GM21515 (cell line): Measurements from ENCODE around the gene KRT34.
"Not testable (repeated sequence)": the region's sequence is repeated elsewhere in the genome, so short reads cannot be mapped to it uniquely, and the experiment has no call there.

Source experiments
- ATAC-seq: cut with Tn5 transposase; IDR thresholded peaks from one replicate; pipeline ENCODE4 v1.9.1; 2021; ENCODE audit not compliant: unreplicated experiment

The KRT34 gene

GRCh38 chr17:41381943-41382342 is at the start of gene KRT34:
Gene KRT34 (minus strand): TSS chr17:41382306. CDS start chr17:41382246, 60 bp downstream.
- ATAC-seq, result not testable (repeated sequence)

DNA sequence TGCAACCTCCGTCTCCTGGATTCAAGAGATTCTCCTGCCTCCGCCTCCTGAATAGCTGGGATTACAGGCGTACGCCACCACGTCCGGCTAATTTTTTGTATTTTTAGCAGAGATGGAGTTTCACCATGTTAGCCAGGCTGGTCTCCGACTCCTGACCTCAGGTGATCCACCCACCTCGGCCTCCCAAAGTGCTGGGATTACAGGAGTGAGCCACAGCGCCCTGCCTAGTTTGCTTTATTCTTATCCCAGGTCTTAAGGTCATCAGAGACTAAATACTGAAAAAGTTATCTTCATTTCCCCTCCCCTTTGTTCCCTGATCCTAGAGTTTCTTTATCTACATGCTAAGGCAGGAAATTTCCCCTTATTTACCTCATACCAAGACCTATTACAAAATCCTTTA is 48.3 kb upstream of the KRT34 start:
- ATAC-seq, result not testable (repeated sequence)

GRCh38 chr17:41429667-41430066 is 47.6 kb upstream of the KRT34 start:
- ATAC-seq, result no peak

DNA sequence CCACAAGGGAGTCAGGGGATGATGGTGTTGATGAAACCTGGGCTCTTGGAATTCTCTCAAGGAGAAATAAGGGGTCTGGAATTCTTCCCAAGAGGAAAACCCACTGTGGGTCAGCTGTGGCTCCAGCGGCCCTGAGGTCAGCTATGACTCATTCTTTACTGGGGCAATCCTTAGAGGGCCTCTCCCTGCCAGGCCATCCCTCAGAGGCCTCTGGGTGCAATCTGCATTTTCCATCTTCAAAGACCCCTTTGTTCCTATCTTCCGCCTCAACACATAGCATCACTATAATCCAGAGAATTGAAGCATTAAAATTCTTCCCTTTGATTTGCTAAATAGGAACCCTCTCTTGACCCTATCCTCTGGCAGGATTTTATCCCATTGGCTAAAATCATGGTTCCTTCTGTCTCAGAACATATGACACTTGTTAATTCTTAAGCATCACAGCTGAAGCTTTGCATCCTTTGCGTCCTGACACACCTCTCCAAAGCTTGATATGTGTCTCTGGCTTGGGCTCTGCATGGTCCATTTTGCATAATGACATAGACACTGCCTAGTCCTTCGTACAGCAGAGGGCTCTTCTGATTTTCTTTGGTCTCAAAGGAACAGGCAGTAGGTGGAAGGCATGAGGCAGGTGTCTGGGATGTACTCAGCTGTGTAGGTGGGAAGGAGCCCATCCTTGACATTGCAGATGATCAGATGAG is 46.6 kb upstream of the KRT34 start:
- ATAC-seq, result no peak

GRCh38 chr17:41424111-41424635 is 42.1 kb upstream of the KRT34 start, which contains the start of gene KRT37:
Gene KRT37 (minus strand): TSS chr17:41424585. CDS start chr17:41424523, 62 bp downstream.
- ATAC-seq, result no peak

DNA sequence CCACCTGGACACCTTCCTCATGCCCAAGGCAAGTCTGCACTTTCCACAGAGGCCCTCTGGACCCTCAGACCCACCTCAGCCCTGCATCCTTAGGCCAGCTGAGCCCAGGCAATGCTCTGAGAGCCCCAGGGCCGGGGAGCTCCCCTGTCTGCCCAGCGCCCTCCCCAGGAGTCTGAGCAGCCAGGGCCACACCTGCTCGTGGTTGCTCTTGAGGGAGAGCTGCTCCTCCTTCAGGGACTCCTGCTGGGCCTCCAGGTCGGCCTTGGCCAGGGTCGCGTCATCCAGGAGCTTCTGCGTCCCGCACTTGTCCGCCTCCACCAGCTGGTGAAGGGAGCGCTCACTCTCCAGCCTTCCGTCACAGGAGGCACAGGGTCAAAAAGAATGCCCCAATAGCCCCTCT is 40.5 kb upstream of the KRT34 start:
- not testable (repeated sequence) for ATAC-seq

DNA sequence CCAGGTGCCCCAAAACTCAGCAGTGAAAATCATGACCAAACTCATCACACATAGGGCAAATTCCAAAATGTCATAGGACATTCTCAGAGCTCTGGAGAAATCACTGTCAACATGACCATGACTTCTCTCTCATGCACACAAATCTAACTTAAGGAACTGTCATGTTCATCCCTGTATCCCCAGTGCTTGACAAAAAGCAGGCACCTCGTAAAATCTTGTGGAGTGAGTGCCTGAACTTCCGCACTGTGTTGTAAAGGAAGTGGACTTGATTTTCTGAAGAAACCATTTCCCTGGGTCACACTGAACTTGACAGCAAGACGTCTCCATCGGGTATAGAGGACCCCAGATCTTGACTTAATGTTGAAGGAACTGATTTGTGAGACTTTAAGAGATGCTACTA is 39.5 kb upstream of the KRT34 start:
- ATAC-seq, result no peak

DNA sequence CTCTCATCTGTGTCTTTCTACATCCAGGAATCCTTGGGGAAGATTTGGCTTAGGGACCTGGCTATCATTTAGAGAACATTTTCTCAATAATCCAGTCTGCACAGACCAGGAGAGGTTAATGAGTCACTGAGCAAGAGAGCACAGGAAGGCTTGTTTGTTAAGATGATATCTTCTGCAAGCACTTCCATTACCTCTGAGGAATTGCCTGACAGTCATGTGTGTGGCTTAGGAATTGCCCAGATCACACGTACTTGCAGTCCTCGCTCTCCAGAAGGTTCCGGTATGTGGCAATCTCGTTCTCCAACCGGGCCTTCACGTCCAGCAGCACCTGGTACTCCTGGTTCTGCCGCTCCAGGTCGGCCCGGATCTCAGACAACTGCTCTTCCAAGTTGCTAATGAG is 39.0 kb upstream of the KRT34 start:
- ATAC-seq, result no peak

DNA sequence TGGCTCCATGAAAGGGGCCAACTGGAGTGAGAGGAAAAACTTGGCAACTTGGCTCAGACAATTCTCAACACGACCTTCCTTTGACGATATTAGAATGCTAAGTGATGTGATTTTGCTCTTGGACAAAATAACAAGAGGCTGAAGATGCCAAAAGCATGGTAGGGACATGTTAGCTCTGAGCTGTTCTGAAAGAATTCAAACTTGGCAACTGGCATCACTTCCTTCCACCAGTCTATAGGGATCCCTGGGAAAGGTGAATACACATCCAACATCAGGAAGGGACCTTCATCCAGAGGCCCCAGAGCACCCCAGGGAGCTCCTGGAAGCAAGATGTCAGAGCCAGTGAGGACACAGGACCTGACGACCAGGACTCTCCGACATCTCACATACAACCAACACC is 38.0 kb upstream of the KRT34 start:
- ATAC-seq, result no peak

DNA sequence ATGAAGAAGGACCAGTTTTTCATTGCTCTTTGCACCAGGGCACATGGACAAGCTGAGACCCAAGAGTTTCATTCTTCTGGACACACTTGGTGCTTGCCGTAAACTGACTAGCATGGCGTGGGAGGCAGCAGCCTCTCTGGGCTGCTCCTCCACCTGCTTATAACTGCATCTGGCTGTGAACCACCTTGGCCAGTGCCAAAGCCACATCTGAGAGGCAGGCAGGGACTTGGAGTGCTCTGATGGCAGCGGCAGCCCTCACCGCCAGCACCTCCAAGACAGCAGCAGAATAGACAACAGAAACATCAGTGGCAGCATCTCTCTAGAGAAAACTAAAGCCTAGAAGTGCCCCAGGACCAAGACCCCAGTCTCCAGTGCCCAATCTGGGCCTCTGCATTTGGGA is 37.6 kb upstream of the KRT34 start:
- ATAC-seq, result no peak

DNA sequence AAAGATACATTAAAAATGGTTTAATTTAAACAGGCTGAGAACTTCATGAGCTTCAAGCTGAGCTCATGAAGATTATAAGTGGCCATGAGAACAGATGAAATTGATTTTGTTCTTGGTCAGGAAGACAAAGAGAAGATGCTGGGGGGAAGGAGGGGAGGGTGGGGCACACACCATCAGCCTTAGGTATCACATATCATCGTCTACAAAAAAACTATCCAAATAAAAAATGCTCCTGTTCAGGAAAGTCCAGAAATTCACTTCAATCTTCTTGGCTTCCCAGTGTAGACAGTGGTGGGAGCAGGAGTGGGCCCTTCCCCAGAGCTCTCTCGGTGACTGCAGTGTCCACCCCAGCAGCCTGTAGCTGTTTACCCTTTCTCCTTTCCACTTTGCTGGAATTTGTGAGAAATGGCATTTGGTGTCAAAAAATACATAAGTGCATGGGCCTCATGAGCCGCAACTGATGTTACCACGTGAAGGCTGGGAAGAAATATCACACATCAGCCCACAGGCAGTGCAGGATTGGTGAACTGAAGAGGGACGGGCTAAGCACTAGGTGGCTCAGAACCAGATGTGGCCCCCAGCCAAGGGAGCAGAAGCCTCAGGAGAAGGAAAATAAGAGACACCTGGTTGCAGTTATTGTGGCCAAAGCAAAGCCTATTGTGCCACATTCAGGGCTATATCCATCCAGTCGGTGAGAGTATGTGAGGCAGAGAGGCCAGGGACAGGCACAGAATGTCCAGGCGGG is 36.2 kb upstream of the KRT34 start:
- no peak for ATAC-seq

DNA sequence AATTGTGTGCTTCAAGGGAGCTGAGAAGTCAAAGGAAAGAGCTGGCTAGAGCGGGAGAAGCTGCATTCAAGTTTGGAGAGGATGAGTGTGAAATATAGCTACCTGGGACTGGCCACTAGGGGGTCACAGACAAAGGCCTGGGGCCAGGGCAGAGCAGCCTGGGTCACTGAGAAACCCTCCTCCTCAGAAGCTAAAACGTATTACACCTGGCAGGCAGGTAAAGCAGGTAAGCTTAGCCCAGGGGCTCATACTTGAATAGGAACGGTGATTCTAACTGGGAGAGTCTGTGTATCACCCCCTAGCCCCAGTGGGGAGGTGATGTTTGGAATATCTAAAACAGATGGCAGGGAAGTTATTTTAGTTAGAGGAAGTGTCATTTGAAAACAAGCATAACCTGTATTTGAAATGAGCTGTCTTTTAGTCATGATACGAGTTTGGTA is 35.5 kb upstream of the KRT34 start:
- no peak for ATAC-seq

DNA sequence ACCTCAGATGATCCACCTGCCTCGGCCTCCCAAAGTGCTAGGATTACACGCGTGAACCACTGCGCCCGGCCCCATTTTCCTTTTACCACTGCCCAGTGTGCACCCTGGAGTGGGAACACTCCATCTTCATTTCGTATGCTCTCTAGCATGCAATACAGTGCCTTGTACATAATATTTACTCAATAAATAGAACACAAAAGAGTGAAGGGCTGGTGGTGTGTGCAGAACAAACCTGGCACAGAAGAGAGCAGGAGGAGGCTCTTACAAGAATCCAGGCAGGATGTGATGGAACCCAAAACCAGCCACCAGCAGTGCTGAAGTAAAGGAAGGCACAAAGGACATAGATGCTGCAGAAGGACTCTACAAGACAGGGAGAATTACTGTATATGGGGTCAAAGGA is 35.0 kb upstream of the KRT34 start:
- ATAC-seq, result no peak

DNA sequence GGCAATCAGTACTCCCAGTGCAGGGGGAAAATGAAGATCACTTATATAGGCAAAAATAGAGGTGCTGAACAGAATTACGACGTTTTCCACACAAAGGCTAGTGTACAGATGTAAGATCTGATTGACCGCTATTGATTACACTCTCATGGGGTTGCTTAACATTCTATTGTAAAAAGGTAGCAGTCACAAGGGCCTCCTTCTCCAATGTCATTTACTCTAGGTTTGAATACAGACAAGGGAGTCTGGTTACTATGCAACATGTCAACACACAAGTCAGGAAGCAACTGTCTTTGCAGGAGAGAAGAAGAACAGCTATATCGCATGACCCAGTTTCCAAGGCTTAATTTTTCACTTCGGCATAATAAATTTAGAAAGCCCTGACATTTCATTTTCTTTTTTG is 34.4 kb upstream of the KRT34 start:
- no peak for ATAC-seq

GRCh38 chr17:41415833-41416335 is 33.8 kb upstream of the KRT34 start:
- no peak for ATAC-seq

- no peak for ATAC-seq
These were observed 33.3 kb upstream of the KRT34 start for GRCh38 chr17:41415411-41415810.

- no peak for ATAC-seq
These were observed 31.9 kb upstream of the KRT34 start for GRCh38 chr17:41413982-41414381.

- no peak for ATAC-seq
These were observed 31.3 kb upstream of the KRT34 start for GRCh38 chr17:41413353-41413957.

DNA sequence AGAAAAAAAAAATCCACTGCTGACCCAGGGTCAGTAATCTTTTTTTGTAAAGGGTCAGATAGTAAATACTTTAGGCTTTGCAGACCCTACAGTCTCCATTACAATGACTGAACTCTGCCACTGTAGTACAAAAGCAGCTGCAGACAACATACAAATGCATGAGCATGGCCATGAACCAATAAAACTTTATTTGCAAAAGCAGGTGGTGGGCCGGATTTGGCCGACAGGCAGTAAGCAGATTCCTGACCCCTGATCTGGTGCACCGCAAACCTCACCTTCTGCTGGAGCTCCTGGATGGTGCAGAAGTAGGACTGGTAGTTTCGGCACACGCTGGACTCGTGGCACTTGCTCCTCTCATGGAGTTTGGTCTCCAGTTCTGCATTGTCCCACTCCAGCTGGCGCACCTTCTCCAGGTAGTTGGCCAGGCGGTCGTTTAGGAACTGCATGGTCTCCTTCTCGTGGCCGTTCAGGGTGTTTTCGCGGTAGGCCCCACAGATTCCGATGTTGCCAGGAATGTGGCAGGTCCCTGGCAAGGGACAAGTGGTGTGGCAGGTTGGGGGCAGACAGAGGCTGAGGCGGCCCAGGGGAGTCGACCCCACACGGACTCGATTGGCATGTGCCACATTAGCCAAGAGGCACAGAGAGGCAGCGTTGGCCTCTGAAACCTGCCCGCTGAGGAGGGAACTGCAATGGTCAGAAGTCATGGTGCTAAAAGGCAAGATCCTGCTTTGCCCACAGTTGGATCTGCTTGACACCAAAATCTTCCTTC is 29.1 kb upstream of the KRT34 start:
- no peak for ATAC-seq

GRCh38 chr17:41407226-41407625 is 25.1 kb upstream of the KRT34 start:
- no peak for ATAC-seq

DNA sequence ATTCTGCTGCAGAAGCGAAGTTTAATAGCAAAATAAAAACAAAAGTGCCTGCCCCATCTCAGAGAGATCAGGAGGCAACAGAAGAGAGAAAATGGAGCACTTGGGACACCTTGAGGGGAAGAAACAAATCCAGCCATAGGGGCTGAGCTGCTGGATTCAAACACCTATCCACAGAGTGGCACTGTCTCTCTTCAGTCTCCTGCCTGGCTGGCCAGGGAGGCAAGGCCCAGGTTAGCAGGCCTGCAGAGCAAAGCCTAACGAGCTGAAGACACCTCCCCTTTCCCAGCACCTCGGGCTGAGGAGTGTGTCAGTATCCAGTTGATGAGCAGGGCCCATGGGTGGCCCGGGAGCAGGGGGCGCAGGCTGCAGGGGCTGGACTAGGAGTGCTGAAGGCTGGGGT is 24.1 kb upstream of the KRT34 start:
- no peak for ATAC-seq
